CD4-positive, alpha-beta T cell treated with Interleukin-2 at 100 ng/mL for 4 hours (primary cell): Measurements from ENCODE around the gene STXBP5.

Source experiments
- DNase-seq: peaks from one replicate; pipeline ENCODE4 v3.0.0-alpha.2; 2020; ENCODE audit warnings: low spot score

Gene STXBP5

DNA sequence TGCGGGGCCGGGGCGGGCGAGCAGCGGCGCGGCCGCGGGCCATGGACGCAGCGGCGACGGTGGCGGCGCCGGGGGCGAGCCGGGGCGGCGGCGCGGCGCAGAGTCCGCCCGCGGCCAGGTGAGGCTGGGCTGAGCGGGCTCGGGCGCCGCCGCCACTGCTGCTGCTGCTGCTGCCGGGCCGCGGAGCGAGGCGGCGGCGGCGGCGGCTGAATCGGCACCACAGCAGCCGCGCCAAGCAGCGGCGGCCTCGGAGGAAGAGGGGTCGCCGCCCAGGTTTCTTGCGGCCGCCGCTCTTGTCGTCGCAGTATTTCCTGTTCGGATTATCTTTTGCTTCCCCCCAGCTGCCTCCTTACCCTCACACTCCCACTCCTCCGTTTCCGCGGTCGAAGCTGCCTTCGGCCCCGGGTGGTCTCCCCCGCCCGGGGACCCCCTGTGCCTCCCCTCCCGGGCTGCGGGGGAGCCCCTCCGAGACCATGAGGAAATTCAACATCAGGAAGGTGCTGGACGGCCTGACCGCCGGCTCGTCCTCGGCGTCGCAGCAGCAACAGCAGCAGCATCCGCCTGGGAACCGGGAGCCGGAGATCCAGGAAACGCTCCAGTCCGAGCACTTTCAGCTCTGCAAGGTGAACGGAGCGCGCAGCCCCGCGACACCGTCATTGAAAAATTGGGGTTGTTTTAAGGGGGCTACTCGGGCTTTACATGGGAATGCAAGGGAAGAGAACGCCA, at the start of gene STXBP5:
TSS of gene STXBP5 (plus strand) at position 358 of the 726 bp plus-strand sequence. CDS start at position 474, 116 bp downstream.
- peak; percentile 30 for DNase-seq

DNA sequence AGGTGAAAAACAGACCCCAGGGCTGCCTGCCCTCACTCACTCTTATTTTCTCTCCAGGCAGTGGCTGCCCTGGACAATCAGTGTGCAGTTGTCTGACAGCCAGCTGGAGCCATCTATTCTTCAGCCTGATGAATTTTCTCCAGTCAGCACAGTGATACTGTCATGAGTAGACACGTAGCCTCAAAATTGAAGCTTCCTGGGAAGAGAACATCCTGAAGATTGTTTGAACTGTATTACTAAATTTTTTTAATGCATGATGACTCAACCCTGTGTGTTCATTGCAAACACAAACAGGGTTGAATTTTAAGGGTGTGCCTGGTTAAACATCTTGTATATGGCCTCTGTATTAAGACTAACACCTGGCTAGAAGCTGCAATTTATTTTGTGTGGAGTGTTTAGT, 49.8 kb upstream of the STXBP5 start:
- DNase-seq = no peak

DNA sequence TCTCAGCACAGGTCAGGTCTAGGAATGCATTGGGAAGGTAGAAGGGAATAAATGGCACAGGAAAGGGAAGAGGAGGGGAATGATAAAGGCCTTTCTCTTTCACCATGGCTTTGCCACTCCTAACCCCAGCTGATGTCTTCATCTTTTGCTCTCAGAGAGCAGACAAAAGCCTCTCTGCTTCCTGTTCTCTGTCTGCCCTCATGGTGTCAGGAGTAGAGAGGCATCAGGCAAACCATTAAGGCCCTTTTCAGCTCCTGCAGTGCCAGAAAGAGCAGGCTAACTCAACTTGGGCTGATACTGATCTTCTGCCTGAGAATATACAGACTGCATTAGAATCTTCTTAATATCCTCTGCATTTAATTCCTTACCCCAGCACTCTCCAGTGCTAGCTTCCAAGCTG, 48.0 kb upstream of the STXBP5 start:
- DNase-seq = no peak

DNA sequence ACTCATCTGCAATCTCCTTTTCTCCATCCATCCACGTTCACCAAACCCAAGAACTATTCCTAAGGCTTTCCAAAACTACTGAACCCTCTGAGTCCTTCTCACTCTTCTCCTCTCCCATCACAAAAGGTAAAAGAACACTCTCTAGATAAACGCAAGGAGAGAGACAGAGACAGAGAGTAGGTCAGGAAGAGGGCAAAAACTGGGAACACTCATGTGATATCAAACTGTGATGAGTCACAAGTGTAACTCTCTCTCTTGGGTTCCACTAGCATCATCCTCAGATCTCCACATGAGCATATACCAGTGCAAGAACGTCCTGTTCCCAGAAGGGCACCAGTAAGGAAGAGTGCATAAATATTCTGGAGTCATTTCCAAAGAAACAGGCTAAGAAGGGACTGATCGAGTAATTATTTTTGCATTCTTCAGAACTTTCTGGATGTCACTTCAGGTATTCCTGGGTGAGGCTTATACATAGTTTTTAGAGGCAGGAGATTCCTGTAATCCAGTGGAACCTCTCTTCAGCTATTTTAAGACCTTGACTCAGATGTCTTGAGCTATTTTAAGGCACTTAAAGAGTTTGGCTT, 47.3 kb upstream of the STXBP5 start:
- DNase-seq = no peak

DNA sequence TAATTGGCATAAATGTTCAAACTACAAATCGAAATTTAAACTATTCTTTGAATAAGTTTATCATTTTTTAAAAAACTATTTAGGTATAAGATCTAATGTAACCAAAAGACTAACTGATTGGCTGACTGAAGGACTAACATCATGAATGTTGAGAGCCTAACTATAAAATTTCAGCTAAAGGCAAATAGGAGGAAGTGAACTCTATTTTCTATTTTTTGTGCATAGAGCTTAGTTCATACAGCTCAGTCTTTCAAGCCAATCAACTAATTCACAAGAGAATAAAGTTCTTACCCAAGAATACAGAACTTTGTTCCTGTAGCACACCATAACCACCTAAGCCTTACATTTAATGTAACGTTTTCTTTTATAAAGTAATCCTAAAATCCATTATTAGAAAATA, 46.3 kb upstream of the STXBP5 start:
- DNase-seq = no peak

DNA sequence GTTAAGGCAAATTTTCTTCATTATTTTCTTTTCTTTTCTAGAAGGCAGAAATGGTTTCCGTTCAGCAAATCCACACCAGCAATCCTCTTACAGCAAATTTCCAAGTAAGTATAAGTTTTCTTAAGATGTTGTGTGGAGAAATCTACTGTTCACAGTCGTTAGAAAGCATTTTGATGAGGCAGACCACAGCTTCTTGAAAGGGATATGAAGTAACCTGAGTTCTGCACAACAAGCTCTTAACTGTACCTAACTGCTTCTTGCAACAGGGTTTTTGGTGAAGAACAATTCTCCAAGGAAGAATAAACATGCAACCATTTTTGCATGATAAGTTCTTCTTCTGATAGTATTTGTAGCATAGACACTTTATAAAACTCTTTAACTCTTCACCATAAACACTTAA, 45.3 kb upstream of the STXBP5 start:
- no peak for DNase-seq

DNA sequence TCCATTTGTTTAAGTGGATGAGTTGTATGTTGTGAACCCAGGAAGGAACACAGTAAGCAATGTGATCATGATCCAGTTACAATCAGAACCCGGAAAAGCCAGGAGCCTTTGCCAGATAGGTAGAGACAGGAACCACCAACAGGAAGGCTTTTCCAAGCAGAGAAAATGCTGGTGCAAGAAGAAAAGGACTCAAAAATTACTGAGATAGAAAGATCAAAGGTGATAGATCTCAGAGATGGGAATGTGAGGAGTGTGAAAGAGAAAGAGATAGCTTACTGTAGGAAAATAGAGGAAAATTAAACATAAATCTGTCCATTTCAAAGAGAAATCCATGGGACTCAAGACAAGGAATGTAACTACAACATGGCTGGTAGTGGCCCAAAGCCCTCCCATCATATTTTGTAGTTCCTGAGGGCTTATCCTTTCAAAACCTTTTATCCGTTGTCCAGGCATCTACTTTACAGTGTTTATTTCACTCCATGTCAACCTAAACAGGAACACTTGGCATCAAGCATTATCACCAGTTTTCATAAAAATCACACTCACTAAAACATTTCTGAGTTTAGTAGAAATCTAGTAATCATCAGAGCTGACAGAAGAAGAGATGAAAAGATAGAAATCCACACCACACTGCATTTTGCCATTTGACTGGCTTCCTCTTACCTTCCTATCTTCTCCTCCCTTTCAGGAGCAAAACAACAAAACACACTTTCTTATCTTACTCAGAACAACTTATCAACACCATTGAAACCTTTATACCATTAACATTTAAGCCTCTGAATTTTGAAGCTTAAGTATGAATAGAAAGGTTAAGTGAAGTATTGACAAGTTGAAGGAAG, 44.5 kb upstream of the STXBP5 start:
- DNase-seq = no peak

DNA sequence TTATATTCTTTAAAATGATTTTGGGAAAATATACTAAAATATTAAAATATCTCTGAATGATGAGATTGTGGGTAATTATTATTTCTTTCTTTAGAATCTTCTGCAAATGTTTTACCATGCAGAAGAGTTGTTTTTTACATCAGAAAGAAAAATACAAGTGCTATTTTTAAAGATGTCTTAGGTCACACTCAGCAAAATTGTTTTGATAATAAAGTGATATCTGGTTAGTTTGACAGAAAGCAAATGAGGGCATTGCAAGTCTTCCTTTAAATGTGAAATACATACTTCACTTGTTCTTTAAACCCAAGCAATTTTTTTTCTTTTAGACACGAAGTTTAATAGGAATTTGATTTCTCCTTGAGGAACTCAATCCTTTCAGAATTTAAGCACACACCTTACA, 43.6 kb upstream of the STXBP5 start:
- DNase-seq = no peak

DNA sequence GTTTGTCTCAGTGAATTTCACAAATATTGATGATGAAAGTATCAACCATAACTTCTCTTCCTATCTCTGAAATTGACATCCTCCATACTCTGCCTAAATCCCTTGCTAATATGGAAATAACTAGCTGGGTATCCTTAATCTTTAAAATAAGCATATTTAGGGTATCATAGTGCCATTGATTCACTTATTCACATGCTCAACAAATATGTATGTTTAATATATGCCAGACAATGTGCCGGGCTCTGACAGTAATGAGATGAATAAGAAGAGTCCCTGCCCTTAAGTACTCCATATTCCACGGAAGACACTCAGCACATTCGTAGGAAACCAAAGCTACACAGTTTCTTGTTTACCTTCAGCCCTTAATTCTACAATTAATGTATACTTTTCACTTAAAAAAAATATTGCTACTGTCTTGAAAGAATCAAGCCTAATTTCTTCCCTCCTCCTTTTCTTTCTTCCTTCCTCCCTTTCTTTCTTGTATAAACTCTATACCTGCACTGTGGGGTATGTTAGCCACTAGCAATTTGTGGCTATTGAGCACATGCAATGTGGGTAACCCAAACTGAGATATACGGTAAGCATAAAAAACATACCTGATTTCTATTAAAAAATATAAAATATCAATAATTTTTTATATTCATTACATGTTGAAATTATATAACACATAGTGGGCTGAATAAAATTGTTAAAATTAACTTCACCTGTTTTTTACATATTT, 42.8 kb upstream of the STXBP5 start:
- DNase-seq = no peak

DNA sequence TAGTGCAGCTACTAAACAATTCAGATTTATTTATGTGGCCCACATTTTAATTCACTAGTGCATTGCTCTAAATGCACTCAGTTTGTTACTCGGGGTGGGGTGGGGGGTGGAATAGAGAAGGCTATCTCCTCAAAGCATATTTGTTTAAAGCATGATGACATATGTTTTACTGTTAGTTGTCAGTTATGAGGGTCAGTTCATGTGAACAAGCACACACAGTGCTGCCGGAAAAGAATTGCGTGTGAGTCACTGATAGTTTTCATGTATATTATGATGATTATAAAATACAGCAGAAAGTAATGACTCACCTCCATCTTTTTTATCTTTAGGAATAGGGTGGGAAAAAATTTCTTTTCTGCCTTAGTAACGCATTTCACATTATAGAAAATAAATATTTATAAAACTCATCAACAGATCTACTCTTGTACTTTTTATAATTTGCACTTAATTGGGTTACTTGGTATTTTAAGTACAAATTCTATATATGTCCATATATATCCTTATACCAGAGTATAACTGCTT, 42.2 kb upstream of the STXBP5 start:
- DNase-seq = no peak

DNA sequence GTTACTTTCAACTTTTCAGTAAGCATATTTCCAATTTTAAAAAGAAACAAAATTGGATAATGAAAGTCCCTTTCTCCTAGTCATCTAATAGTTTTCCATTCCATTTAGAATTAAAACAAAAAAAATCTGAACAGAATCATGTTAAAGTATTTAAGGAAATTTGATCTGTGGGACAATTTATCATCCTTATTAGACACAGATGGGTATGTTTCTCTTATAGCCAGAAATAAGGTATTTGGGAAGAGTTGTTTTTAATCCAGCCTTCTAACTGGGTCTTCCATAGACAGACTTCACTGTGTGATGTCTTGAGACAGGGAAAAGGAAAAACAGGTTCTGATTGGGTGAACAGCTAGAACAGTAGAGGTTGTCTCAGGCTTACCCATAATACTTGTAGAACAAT, 39.5 kb upstream of the STXBP5 start:
- no peak for DNase-seq

DNA sequence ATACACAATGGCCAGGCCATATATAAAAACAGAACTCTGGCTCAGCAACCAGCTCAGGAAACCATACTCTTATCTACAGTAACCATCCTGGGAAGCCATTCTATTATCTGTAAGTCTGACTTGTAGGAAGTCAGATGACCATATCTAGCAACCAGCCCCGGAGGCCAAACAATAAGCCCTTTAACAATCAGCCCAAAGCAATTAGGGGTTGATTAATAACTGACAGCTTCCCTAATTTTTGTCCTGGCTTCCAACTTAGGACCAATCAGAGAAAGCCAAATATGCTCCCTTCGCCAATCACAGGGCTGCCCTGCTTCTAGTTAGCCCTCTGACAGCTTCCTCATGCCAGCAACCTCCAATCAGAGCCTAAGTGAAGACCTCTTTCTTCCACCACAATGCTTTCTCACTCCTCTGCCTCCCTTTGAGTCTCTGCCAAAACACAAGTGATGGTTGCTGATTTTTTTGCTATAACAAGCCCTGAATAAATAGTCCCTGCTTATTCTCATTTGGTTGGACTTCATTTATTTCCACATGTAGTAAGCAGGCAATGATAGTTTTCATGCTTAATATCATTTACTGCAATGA, 37.8 kb upstream of the STXBP5 start:
- no peak for DNase-seq

DNA sequence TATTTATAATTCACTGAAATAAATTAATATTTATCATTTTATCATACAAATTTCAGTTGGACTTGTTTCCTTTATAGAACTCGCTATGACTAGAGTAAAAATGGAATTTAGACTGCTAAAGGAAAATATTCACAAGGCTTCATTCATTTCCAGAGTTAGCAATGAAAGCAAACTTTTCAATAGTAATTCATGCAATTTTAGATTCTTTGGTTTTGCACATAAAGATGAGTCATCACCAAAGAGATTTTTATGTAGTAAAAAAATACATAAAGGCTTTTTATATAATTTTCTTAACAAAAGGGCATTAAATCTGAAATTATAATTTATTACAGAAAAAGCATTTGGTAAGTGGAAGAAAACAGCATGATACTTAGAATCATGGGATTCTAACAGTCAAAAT, 37.2 kb upstream of the STXBP5 start:
- no peak for DNase-seq

DNA sequence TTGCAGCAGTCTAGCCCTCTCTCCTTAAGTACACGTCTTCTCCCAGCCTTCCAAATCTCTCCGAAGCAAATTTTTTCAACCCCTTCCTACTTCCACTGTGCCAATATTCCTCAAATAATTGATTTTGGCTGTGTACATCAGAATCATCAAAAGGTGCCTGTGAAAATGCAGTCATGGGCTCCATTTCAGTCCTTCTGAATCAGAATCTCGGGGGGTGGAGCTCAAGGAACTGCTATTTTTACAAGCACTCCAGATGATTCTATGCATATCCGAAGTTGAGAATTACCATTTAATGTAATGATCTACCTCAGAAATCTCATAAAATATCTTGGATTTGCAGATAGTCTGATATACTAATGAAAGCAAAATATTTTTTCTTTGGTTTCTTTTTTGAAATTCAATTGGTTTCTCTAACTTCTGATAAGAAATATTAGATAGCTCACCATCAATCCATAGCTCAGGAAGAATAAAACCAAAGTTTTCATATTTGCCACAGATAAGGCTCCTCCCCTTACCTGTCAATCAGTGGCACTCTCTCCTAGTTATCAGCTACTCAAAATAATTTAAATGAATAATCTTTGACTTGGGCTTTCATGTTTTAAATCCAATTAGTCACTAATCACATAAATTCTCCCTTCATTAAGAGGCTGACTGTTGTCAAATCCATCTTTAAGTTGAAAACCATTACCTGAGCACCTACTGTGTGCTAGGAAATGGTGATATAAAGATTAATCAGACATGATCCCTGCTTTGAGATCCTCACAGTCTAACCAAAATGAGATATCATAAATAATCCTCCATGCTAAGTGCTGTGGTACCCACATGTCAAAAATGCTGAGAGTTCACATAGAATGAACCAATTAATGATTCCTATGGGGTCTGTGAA, 36.4 kb upstream of the STXBP5 start:
- no peak for DNase-seq

DNA sequence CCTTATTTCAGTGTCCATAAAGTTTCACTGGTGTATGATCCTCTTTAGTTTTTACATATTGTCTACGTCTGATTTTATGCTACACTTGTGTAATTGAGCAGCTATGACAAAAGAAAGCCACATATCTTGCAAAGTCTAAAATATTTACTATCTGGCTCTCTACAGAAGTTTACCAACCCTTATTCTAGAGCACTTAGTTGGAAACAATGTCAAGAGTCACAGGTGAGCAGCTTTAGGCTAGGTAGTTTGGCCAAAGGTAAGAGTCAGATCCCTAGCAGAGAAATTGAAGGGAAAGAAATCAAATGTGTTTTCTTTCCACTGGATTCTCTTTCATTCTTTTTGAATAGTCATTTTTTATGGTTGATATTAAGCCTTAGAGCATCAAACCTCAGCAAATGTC, 34.7 kb upstream of the STXBP5 start:
- DNase-seq = no peak

DNA sequence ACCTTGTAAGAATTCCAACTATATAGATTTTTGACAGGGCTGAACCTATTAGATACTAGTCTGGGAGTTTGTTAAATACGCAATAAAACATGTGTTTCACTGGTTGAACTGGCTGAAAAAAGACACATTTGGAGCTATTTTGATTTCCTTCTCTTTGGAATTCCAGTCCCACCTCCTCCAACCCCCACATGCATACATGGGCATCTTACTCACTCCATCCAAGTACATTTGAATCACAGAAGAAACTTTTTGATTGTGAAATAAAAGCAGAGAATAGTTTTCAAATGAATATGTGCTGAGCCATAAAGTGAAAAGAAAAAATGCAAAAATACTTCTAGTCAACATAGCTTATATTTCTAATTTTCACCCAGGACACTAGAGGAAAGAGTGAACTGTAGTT, 33.9 kb upstream of the STXBP5 start:
- DNase-seq = no peak

DNA sequence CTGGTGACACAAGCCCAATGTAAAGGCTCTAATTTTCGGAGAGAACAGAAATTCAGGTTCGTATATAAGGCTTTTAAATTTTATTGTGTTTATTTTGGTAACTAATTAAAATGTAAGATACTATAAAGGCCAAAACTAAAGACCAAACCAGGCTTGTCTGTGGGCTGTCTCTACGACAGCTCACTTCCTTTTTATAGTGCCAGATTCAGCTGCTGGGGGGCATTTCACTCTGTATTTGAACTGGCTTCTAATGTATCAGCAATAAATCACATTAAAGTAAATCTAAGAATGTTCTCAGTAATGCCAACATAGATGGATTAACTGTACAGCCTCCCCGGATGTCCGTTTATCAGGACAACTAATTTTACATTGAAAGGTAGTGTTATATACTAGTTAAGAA, 31.1 kb upstream of the STXBP5 start:
- no peak for DNase-seq

DNA sequence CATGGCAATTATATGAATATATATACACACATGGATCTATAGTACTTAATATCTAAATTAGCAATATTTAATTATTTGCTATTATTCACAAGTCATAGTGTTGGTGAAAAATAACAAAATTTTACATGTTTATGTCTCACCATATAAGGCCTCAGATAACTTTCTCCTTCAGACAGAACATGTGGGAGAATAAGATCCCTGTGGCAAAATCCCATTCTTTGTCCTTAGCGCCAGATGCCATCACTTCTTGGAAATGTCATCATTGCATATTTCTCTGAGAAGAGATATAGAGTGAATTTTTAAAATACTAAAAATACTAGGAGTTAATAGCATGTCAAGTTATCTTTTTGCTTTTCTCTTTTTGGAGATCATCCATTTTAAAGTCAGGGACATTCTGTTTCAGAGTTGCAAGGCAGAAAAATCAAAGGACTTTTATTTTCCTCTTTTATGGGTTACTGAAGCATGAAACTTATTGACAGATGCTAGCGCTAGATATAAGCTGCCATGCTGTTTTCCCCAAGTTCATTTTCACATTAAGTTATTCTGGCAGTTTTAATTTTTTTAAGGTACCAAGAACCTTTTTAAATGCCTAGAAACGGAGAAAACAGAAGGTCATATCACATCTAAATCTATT, 30.4 kb upstream of the STXBP5 start:
- no peak for DNase-seq

DNA sequence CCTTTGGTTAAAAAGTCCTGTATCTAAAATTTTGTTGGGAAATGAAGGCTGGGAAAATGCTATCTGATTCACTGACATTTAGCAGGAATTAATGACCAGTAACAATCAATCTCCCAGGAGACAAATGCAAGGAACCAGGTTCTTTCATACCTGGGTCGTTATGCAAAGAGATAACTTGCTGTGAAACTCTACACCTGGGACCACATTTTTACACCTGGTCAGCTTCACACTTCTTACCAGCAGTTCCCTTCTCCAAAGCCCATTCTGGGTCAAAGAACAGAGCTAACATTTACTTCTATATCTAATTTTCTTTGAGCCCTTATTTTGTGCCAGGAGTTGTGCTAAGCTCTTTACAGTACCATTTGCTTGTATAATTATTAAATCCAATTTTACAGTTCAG, 27.4 kb upstream of the STXBP5 start:
- no peak for DNase-seq

DNA sequence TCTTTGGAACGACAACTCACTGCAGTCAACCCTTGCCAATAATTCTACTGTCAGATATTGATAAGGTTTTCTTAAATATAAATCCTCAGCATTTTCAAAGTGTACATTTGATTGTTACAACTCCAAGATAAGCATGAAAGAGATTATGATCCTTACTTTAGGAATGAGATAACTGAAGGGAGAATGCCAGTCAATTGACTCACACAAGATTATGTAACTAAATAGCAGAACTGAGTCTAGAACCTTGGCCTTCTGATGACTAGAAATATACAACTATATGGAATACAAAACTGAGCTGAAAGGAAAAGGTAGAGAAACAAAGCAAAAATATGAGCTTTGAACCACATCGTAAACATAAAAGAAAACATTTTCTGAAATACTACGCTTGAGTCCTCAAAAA, 26.9 kb upstream of the STXBP5 start:
- DNase-seq = no peak
